Prostate gland (tissue), 2 donors: Measurements from ENCODE around the gene PRDM11. TPM values are rescaled to one million over a fixed set of nuclear protein-coding genes. Genes with fewer than 3 reads are reported as not detected.

Experiments used
- DNase-seq: peaks from one replicate; pipeline ENCODE4 v3.0.0-alpha.2; 2019; ENCODE audit warnings: low spot score
- H3K27ac ChIP-seq, 2 donors: fragments of 200-600 bp; sonication (generic); 2 replicates each; pipeline ENCODE4 v1.5.1; 2017 to 2019
- H3K27me3 ChIP-seq: fragments of 200-600 bp; sonication (generic); replicated peaks from 2 replicates; pipeline ENCODE4 v1.5.1; 2019; ENCODE audit not compliant: insufficient read depth
- H3K36me3 ChIP-seq, 2 donors: fragments of 200-600 bp; sonication (generic); 1 replicate in 1 of 2; 2 replicates in 1 of 2; pipeline versions ENCODE4 v1.5.1 to v1.8.1; 2017 to 2019
- H3K4me1 ChIP-seq: fragments of 200-600 bp; sonication (generic); replicated peaks from 2 replicates; pipeline ENCODE4 v1.5.1; 2019
- H3K4me3 ChIP-seq, 2 donors: fragments of 200-600 bp; sonication (generic); 2 replicates each; pipeline ENCODE4 v1.5.1; 2017 to 2019
- H3K9me3 ChIP-seq: fragments of 200-600 bp; sonication (generic); 2 replicates; pipeline ENCODE4 v1.5.1; 2017
- CTCF ChIP-seq, 4 experiments: fragments of 200-600 bp in 2 of 4; fragments of 450-650 bp in 2 of 4; sonication (generic) in 2 of 4; IDR thresholded peaks; 1 replicate in 3 of 4; 2 replicates in 1 of 4; pipeline ENCODE4 v1.5.1; 2016 to 2019; ENCODE audit warnings: antibody characterized with exemption in 4 of 4, mild to moderate bottlenecking in 2 of 4, moderate library complexity in 2 of 4
- POLR2A ChIP-seq: fragments of 450-650 bp; IDR thresholded peaks from one replicate; pipeline ENCODE4 v1.6.1; 2016; ENCODE audit warnings: antibody characterized with exemption, mild to moderate bottlenecking
- POLR2AphosphoS5 ChIP-seq: sonication (generic); formaldehyde crosslinking; IDR thresholded peaks from one replicate; pipeline ENCODE4 v1.6.1; 2017; ENCODE audit warnings: antibody characterized with exemption
- WGBS: methylation state at CpG from one replicate; pipeline ENCODE4 v1.1.5; 2018; 5-methylcytosine and 5-hydroxymethylcytosine counted together
- intact Hi-C: fragments of 100-400 bp; cut with DNase I; formaldehyde crosslinking; loops from one replicate; pipeline ENCODE4 v1.14.2; 2022
- total RNA-seq, 2 donors: library from RNA; depleted of rRNA; stranded (reverse); fragments of >200 nt; gene quantifications; one replicate each; pipeline ENCODE4 v1.1.0, GENCODE V29; 2016

PRDM11 gene
- total RNA-seq, 2 donors from 2014 or later = 13.1 to 15.3 TPM

- Histone ChIP-seq H3K27me3 (no peaks in the 10 kb centered on the region), H3K4me1 (no peaks in the 10 kb centered on the region), H3K9me3 (no peaks in the 10 kb centered on the region), H3K36me3 (no peaks in the 10 kb centered on the region), H3K4me3 (no peak overlapping the region), H3K27ac (no peak overlapping the region)
- WGBS = 90% methylated on average over 4 of the region's 4 CpGs
- TF ChIP-seq CTCF (IDR thresholded peaks at IDR 0.05) = no peak
- TF ChIP-seq POLR2A = no peak
- TF ChIP-seq POLR2AphosphoS5 = no peak
- intact Hi-C loops = no loop called here
- DNase-seq = no peak
Measured at GRCh38 chr11:45174963-45175362, 28.5 kb downstream of the PRDM11 start.

- Histone ChIP-seq H3K27me3 (no peaks in the 10 kb centered on the region), H3K36me3 (no peaks in the 10 kb centered on the region), H3K4me3 (no peak overlapping the region), H3K27ac (no peak overlapping the region), H3K4me1 (no peaks in the 10 kb centered on the region), H3K9me3 (no peaks in the 10 kb centered on the region)
- TF ChIP-seq CTCF (IDR thresholded peaks at IDR 0.05) (no peak), POLR2A (no peak), POLR2AphosphoS5 (no peak)
- DNase-seq = no peak
- 30% methylated on average over 1 of the region's 1 CpG for WGBS
- intact Hi-C loops = no loop called here
Measured at GRCh38 chr11:45176996-45177395, 30.6 kb downstream of the PRDM11 start.

- Histone ChIP-seq H3K9me3 (no peaks in the 10 kb centered on the region), H3K4me3 (no peak overlapping the region), H3K27ac (no peak overlapping the region), H3K36me3 (no peaks in the 10 kb centered on the region), H3K27me3 (no peaks in the 10 kb centered on the region), H3K4me1 (no peaks in the 10 kb centered on the region)
- DNase-seq = no peak
- 83% methylated on average over 7 of the region's 7 CpGs for WGBS
- intact Hi-C loops = no loop called here
- no peak for TF ChIP-seq CTCF (IDR thresholded peaks at IDR 0.05)
- TF ChIP-seq POLR2AphosphoS5 = no peak
- TF ChIP-seq POLR2A = no peak
Measured at GRCh38 chr11:45178223-45178622, 31.8 kb downstream of the PRDM11 start.

GRCh38 chr11:45178890-45179671 lies 32.6 kb downstream of the PRDM11 start:
- no peak overlapping the region for H3K4me3 ChIP-seq

More at GRCh38 chr11:45178890-45179671, 32.6 kb downstream of the PRDM11 start:
- H3K4me1 ChIP-seq = no peaks in the 10 kb centered on the region
- no peak for TF ChIP-seq POLR2AphosphoS5
- TF ChIP-seq CTCF (IDR thresholded peaks at IDR 0.05) = no peak
- TF ChIP-seq POLR2A = no peak
- no peaks in the 10 kb centered on the region for H3K27me3 ChIP-seq
- H3K27ac ChIP-seq = peak overlapping the region in 1 of 2 donors; percentile 78
- H3K36me3 ChIP-seq = no peaks in the 10 kb centered on the region
- DNase-seq = no peak
- no peaks in the 10 kb centered on the region for H3K9me3 ChIP-seq
- intact Hi-C loops = no loop called here
- WGBS = 60% methylated on average over 8 of the region's 8 CpGs
